Thyroid gland (tissue), 4 donors: ENCODE measurements around the gene BDH1. TPM values are rescaled to one million over a fixed set of nuclear protein-coding genes. Genes with fewer than 3 reads are reported as not detected.

Experiments used
- DNase-seq, 2 donors: peaks; one replicate each; pipeline ENCODE4 v3.0.0-alpha.2; 2019
- H3K27ac ChIP-seq, 3 donors: fragments of 200-600 bp; sonication (generic); 1 replicate in 2 of 3; 2 replicates in 1 of 3; pipeline ENCODE4 v1.5.1; 2016 to 2019; ENCODE audit warnings: mild to moderate bottlenecking in 1 of 3, moderate library complexity in 1 of 3
- H3K27me3 ChIP-seq: fragments of 200-600 bp; sonication (generic); one replicate; pipeline ENCODE4 v1.5.1; 2019
- H3K36me3 ChIP-seq, 2 donors: fragments of 200-600 bp; sonication (generic); one replicate each; pipeline ENCODE4 v1.5.1; 2016 to 2019
- H3K4me1 ChIP-seq, 2 donors: fragments of 200-600 bp; sonication (generic); one replicate each; pipeline ENCODE4 v1.5.1; 2017 to 2019
- H3K4me3 ChIP-seq, 3 donors: fragments of 200-600 bp; sonication (generic); replicated peaks in 1 of 3; 1 replicate in 2 of 3; 2 replicates in 1 of 3; pipeline ENCODE4 v1.5.1; 2016; ENCODE audit warnings: mild to moderate bottlenecking in 1 of 3
- H3K9me3 ChIP-seq: fragments of 200-600 bp; sonication (generic); one replicate; pipeline ENCODE4 v1.5.1; 2017
- POLR2A ChIP-seq, 2 donors: fragments of 450-650 bp; IDR thresholded peaks; one replicate each; pipeline ENCODE4 v1.6.1; 2017; ENCODE audit warnings: antibody characterized with exemption in 2 of 2, mild to moderate bottlenecking in 2 of 2, moderate library complexity in 1 of 2
- WGBS, 2 donors: methylation state at CpG; one replicate each; pipeline ENCODE4 v1.1.5; 2017; 5-methylcytosine and 5-hydroxymethylcytosine counted together
- intact Hi-C: fragments of 100-400 bp; cut with DNase I; formaldehyde crosslinking; loops from one replicate; pipeline ENCODE4 v1.15.1; 2023
- total RNA-seq, 4 donors: library from RNA; depleted of rRNA; stranded (reverse); fragments of >200 nt; gene quantifications; one replicate each; pipeline ENCODE4 v1.2.3, GENCODE V29; 2016
- TF ChIP-seq, protein P1 (sequence below), 6 experiments: fragments of 200-600 bp in 3 of 6; fragments of 450-650 bp in 3 of 6; sonication (generic) in 3 of 6; IDR thresholded peaks; one replicate each; pipeline ENCODE4 v1.5.1; 2016 to 2019; ENCODE audit warnings: antibody characterized with exemption in 6 of 6, mild to moderate bottlenecking in 2 of 6, inconsistent platforms in 1 of 6, moderate library complexity in 1 of 6

The BDH1 gene
- total RNA-seq, 4 donors from 2014 or later, result 37.1 to 83.1 (median 57.8) TPM

- intact Hi-C loops, result no loop called here
- DNase-seq, result no peak
- H3K36me3 ChIP-seq, result no peaks in the 10 kb centered on the region
- H3K4me3 ChIP-seq, result no peak overlapping the region
- H3K27me3 ChIP-seq, result no peaks in the 10 kb centered on the region
- no peaks in the 10 kb centered on the region for H3K9me3 ChIP-seq
- H3K27ac ChIP-seq, result no peak overlapping the region
- H3K4me1 ChIP-seq, result peaks cover 8 to 13% of the 10 kb centered on the region in 2 donors
- 80 to 82% methylated on average over 7 of the region's 7 CpGs for WGBS, 2 donors
- TF ChIP-seq, protein P1, sequence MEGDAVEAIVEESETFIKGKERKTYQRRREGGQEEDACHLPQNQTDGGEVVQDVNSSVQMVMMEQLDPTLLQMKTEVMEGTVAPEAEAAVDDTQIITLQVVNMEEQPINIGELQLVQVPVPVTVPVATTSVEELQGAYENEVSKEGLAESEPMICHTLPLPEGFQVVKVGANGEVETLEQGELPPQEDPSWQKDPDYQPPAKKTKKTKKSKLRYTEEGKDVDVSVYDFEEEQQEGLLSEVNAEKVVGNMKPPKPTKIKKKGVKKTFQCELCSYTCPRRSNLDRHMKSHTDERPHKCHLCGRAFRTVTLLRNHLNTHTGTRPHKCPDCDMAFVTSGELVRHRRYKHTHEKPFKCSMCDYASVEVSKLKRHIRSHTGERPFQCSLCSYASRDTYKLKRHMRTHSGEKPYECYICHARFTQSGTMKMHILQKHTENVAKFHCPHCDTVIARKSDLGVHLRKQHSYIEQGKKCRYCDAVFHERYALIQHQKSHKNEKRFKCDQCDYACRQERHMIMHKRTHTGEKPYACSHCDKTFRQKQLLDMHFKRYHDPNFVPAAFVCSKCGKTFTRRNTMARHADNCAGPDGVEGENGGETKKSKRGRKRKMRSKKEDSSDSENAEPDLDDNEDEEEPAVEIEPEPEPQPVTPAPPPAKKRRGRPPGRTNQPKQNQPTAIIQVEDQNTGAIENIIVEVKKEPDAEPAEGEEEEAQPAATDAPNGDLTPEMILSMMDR (IDR thresholded peaks at IDR 0.05), result no peak
- no peak for TF ChIP-seq POLR2A (IDR thresholded peaks at IDR 0.05)
Observed at GRCh38 chr3:197468167-197468566, 87.6 kb downstream of the BDH1 start.

DNA sequence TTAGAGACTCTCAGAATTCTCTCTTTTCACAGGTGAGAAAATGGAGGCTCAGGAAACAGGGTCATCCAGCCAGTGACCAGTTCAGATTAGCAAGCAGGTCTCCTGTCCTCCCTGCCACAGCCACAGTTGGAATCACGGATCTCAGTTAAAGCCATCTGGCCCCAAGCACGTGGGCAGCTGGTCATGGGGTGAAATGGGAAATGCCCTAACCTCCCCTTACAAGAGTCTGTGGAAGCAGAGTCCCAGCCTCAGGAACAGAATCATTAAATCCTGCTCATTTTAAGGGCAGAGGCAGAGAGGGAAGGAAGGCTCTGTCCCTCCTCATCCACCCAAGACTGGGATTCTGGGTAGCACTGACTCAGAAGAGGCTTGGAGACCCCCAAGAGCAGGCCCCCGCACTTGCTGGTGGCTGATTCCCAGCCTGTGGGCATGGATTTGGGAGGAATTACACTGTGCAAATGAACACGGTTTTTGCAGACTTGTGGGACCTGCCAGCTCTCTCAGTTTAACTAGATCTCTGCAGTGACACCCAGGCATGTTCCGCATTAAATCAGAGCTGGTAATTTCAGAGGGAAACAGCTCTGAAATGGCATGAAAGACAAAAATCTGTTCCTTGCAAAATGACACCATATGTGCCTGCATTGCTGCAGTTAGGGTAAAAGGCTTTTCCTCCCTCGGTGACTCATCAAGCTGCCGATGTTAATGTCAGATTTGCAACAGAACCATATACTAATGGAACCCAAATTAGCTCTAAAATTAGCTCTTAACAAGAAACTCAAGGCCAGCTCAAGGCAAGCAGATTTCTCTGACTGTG is 89.0 kb downstream of the BDH1 start:
- H3K27me3 ChIP-seq, result no peaks in the 10 kb centered on the region
- H3K27ac ChIP-seq, result no peak overlapping the region
- TF ChIP-seq, protein P1 (IDR thresholded peaks at IDR 0.05), result peak in 1 of 6 experiments; percentile 0
- no peak for TF ChIP-seq POLR2A (IDR thresholded peaks at IDR 0.05)
- H3K4me1 ChIP-seq, result peaks cover 7 to 11% of the 10 kb centered on the region in 2 donors
- intact Hi-C loops, result no loop called here
- DNase-seq, result no peak
- 63 to 71% methylated on average over 7 of the region's 7 CpGs for WGBS, 2 donors
- no peaks in the 10 kb centered on the region for H3K9me3 ChIP-seq
- H3K4me3 ChIP-seq, result no peak overlapping the region
- H3K36me3 ChIP-seq, result no peaks in the 10 kb centered on the region

- Histone ChIP-seq H3K36me3 (no peaks in the 10 kb centered on the region), H3K9me3 (no peaks in the 10 kb centered on the region), H3K27me3 (no peaks in the 10 kb centered on the region), H3K27ac (no peak overlapping the region), H3K4me3 (no peak overlapping the region), H3K4me1 (peaks cover 7 to 11% of the 10 kb centered on the region in 2 donors)
- TF ChIP-seq, protein P1 (IDR thresholded peaks at IDR 0.05), result no peak
- TF ChIP-seq POLR2A (IDR thresholded peaks at IDR 0.05), result no peak
- no peak for DNase-seq
- intact Hi-C loops, result no loop called here
- WGBS, 2 donors, result 63 to 77% methylated on average over 3 of the region's 3 CpGs
Observed at GRCh38 chr3:197465996-197466549, 89.7 kb downstream of the BDH1 start.

DNA sequence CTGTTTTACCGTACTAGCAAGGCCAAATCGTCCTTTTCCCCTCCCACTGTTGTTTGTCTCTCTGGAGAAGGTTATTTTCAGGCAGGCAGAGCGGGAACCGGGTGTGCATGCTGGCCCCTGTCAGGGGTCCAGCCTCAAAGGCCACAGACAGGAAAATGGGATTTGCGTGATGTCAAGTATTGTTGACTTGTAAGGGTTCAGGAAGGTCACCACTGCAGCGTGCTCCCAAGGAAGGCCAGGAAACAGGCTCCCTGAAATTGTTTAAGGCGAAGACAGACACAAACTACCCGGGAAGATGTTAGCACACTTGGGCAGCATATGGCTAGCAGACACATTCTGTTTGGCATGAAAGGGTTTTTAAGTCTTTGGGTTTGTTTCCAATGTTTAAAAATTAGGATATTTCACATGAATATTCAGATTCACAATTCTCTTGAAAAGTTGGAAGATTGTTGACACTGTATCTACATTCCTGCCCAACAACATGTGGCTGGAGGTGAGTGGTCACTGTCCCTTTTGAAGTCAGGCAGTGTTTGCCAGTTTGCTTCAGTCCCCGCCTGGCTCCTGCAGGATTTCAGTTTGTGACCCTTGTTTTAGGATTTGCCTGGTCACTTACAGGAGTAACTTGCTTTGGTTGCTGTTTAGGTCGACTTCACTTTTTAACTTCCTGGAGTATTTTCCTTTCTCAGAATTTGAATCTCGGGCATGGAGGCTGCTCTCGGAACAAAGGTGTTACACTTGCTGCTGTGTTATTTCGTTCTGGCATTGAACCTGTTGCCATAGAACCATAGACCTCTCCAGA is 90.4 kb downstream of the BDH1 start:
- no peak overlapping the region for H3K4me3 ChIP-seq
- H3K36me3 ChIP-seq, result no peaks in the 10 kb centered on the region
- TF ChIP-seq, protein P1 (IDR thresholded peaks at IDR 0.05), result no peak
- TF ChIP-seq POLR2A (IDR thresholded peaks at IDR 0.05), result no peak
- H3K27ac ChIP-seq, result peak overlapping the region in 1 of 3 donors; percentile 18
- peaks cover 7 to 11% of the 10 kb centered on the region in 2 donors for H3K4me1 ChIP-seq
- intact Hi-C loops, result no loop called here
- H3K27me3 ChIP-seq, result no peaks in the 10 kb centered on the region
- H3K9me3 ChIP-seq, result no peaks in the 10 kb centered on the region
- WGBS, 2 donors, result 75 to 80% methylated on average over 13 of the region's 13 CpGs
- DNase-seq, result no peak
